Retinal pigment epithelial cell (primary cell): ENCODE measurements around the gene ZNF430.

Source experiments
- DNase-seq: peaks from one replicate; pipeline ENCODE4 v3.0.0-alpha.2; 2010; ENCODE audit warnings: low read depth
- H3K4me3 ChIP-seq: 2 replicates; pipeline ENCODE4 v1.5.1; 2011; ENCODE audit warnings: mild to moderate bottlenecking, low read length, control low read depth, moderate library complexity
- TF ChIP-seq, protein P1 (sequence below): conservative IDR thresholded peaks from 2 replicates; pipeline ENCODE4 v1.5.1; 2011; ENCODE audit warnings: low read depth, low read length, control low read depth, inconsistent platforms

The ZNF430 gene

DNA sequence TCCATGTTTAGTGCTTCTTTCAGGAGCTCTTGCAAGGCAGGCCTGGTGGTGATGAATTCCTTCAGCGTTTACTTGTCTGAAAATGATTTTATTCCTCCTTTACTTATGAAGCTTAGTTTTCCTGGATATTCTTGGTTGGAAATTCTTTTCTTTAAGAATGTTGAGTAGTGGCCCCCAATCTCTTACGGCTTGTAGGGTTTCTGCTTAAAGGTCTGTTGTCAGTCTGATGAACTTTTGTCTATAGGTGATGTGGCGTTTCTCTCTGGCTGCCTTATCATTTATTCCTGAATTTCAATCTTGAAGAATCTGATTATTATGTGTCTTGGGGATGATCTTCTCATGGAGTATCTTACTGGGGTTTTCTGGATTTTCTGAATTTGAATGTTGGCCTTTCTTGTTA lies 26.0 kb downstream of the ZNF430 start:
- H3K4me3 ChIP-seq, result no peak overlapping the region
- no peak for DNase-seq
- TF ChIP-seq, protein P1, sequence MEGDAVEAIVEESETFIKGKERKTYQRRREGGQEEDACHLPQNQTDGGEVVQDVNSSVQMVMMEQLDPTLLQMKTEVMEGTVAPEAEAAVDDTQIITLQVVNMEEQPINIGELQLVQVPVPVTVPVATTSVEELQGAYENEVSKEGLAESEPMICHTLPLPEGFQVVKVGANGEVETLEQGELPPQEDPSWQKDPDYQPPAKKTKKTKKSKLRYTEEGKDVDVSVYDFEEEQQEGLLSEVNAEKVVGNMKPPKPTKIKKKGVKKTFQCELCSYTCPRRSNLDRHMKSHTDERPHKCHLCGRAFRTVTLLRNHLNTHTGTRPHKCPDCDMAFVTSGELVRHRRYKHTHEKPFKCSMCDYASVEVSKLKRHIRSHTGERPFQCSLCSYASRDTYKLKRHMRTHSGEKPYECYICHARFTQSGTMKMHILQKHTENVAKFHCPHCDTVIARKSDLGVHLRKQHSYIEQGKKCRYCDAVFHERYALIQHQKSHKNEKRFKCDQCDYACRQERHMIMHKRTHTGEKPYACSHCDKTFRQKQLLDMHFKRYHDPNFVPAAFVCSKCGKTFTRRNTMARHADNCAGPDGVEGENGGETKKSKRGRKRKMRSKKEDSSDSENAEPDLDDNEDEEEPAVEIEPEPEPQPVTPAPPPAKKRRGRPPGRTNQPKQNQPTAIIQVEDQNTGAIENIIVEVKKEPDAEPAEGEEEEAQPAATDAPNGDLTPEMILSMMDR, result no peak

DNA sequence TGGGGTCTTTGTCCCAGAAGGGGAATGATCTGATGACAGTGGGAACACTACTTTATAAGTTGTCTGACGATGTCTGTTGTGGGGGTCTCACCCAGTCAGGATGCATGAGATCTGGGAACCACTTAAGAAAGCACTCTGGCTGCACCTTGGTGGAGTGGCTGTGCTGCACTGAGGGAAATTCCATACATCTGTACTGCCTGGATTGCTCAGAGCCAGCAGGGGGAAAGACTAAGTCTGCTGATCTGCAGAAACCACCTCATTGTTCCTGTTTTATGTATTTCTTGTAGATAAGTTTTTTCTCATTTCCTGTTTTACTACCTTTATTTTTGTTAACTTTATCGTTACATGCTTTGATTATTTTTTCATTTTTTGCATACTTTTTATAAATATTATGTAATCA lies 27.3 kb downstream of the ZNF430 start:
- H3K4me3 ChIP-seq, result no peak overlapping the region
- no peak for DNase-seq
- TF ChIP-seq, protein P1, result no peak

DNA sequence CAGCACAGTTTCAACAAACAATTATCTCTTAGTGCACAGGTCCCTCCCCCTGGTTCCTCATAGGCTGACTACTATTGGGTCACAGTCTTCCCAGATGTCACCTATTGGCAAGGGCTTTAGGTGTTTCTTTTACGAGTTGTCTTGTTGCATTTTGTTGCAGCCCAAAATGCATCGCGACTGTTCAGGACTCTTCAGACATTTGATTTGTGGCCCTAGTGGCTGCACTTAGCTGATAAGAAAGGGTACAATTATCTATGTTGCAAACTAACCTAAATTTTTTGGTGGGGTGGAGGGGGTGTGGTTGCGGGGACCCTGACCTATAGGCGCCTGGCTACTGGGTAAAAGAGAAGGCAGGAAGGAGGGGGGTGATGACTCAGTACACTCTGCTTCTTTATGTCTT lies 32.4 kb downstream of the ZNF430 start:
- DNase-seq, result no peak
- H3K4me3 ChIP-seq, result no peak overlapping the region
- TF ChIP-seq, protein P1, result no peak

- no peak overlapping the region for H3K4me3 ChIP-seq
- no peak for DNase-seq
- TF ChIP-seq, protein P1, result no peak
Observed at GRCh38 chr19:21065336-21065735, 44.9 kb downstream of the ZNF430 start.

- TF ChIP-seq, protein P1, result no peak
- DNase-seq, result peak; percentile 79
Observed at GRCh38 chr19:21082011-21082975, 61.8 kb downstream of the ZNF430 start, which contains the start of gene ZNF714. Gene ZNF714 (plus strand): TSS chr19:21082203. CDS start chr19:21098269, 16,066 bp downstream.

DNA sequence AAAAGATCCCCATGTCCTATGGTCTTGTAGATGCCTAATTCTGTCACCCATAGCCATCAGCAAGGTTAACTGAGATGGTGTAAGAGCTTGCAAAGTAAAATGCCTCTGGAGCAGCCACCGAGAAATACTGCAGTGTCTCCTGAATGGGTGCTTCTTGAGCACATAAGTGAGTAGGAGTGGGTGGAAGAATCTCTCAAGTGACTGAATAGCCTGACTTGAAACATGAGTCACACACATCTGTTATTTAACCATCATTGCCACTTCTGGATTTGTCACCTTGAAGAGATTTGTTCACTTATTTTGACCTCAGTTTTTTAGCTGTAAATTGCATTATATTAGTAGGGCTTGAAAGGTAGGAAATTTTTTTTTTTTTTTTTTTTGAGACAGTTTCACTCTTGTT lies 63.9 kb downstream of the ZNF430 start:
- DNase-seq, result no peak
- no peak overlapping the region for H3K4me3 ChIP-seq
- TF ChIP-seq, protein P1, result no peak

More at GRCh38 chr19:21082011-21082975, 61.8 kb downstream of the ZNF430 start, which contains the start of gene ZNF714:
- peak within 1 kb of the TSS; percentile 77 for H3K4me3 ChIP-seq

DNA sequence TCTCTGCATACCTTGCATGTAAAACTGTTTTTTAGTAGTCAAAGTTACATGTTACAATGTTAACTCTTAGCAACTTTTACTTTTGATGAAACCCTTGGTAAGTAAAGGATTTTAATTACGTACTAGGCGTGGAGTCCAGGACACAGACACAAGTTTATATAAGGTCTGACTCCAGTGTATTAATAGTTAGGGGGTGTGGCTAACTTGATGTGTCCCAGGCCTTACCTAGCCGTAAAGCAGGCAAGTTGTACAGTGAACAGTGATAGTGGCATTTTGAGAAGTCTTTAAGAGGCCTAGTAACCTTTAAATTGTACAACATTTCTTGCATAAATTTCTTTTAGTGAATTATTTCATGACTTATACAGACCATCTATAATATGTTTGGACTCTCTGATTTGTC lies 67.4 kb downstream of the ZNF430 start:
- no peak overlapping the region for H3K4me3 ChIP-seq
- TF ChIP-seq, protein P1, result no peak
- DNase-seq, result no peak
